RWPE2 (cell line): Measurements from ENCODE around the gene ABCC9.

Experiments
- ATAC-seq: fragments of 200-7000 bp; cut with Tn5 transposase; 3 replicates; pipeline ENCODE4 v1.9.1; 2021; ENCODE audit warnings: low read depth
- DNase-seq: peaks from one replicate; pipeline ENCODE4 v3.0.0-alpha.2; 2020; ENCODE audit warnings: low spot score
- H3K27ac ChIP-seq: fragments of 450-650 bp; 2 replicates; pipeline ENCODE4 v1.5.1; 2017; ENCODE audit warnings: mild to moderate bottlenecking; ENCODE audit not compliant: poor library complexity, severe bottlenecking
- H3K27me3 ChIP-seq: fragments of 250-450 bp; sonication (Bioruptor Pico); 2 replicates; pipeline ENCODE4 v1.5.1; 2021; ENCODE audit warnings: mild to moderate bottlenecking, moderate library complexity; ENCODE audit not compliant: insufficient read depth, poor library complexity, severe bottlenecking
- H3K36me3 ChIP-seq: fragments of 250-450 bp; sonication (Bioruptor Pico); 2 replicates; pipeline ENCODE4 v1.5.1; 2020; ENCODE audit warnings: low read depth, mild to moderate bottlenecking, moderate library complexity
- H3K4me1 ChIP-seq: fragments of 250-450 bp; sonication (Bioruptor Pico); 2 replicates; pipeline ENCODE4 v1.5.1; 2021; ENCODE audit warnings: mild to moderate bottlenecking, moderate library complexity; ENCODE audit not compliant: insufficient read depth, poor library complexity, severe bottlenecking
- H3K4me3 ChIP-seq: fragments of 250-450 bp; sonication (Bioruptor Pico); 2 replicates; pipeline ENCODE4 v1.5.1; 2021; ENCODE audit warnings: mild to moderate bottlenecking, moderate library complexity; ENCODE audit not compliant: severe bottlenecking
- H3K9me3 ChIP-seq: fragments of 250-450 bp; sonication (Bioruptor Pico); 2 replicates; pipeline ENCODE4 v1.5.1; 2021; ENCODE audit warnings: mild to moderate bottlenecking, moderate library complexity; ENCODE audit not compliant: severe bottlenecking
- CTCF ChIP-seq: fragments of 450-650 bp; IDR thresholded peaks from one replicate; pipeline ENCODE4 v1.5.1; 2017; ENCODE audit warnings: mild to moderate bottlenecking, moderate library complexity; ENCODE audit not compliant: poor library complexity, severe bottlenecking

The ABCC9 gene

GRCh38 chr12:21828136-21828775 is 113.0 kb downstream of the ABCC9 start:
- Histone ChIP-seq H3K27me3 (no peaks in the 10 kb centered on the region), H3K4me3 (no peak overlapping the region), H3K4me1 (no peaks in the 10 kb centered on the region), H3K27ac (no peak overlapping the region), H3K9me3 (no peaks in the 10 kb centered on the region), H3K36me3 (no peaks in the 10 kb centered on the region)
- TF ChIP-seq CTCF: no peak
- ATAC-seq (no peak), DNase-seq (no peak)

- Histone ChIP-seq H3K4me1 (no peaks in the 10 kb centered on the region), H3K9me3 (no peaks in the 10 kb centered on the region), H3K27me3 (no peaks in the 10 kb centered on the region), H3K27ac (no peak overlapping the region), H3K4me3 (no peak overlapping the region), H3K36me3 (no peaks in the 10 kb centered on the region)
- no peak for TF ChIP-seq CTCF
- no peak for DNase-seq
- no peak for ATAC-seq
Observed at GRCh38 chr12:21827083-21827482, 114.1 kb downstream of the ABCC9 start.

- no peak for ATAC-seq
- H3K4me3 ChIP-seq: no peak overlapping the region
- H3K36me3 ChIP-seq: no peaks in the 10 kb centered on the region
- H3K9me3 ChIP-seq: no peaks in the 10 kb centered on the region
- no peaks in the 10 kb centered on the region for H3K4me1 ChIP-seq
- TF ChIP-seq CTCF: no peak
- H3K27me3 ChIP-seq: no peaks in the 10 kb centered on the region
- no peak for DNase-seq
- no peak overlapping the region for H3K27ac ChIP-seq
Observed at GRCh38 chr12:21826618-21826910, 114.7 kb downstream of the ABCC9 start.

- H3K27me3 ChIP-seq: no peaks in the 10 kb centered on the region
- H3K36me3 ChIP-seq: no peaks in the 10 kb centered on the region
- no peak for ATAC-seq
Observed at GRCh38 chr12:21825886-21826617, 115.2 kb downstream of the ABCC9 start.

More at GRCh38 chr12:21825886-21826617, 115.2 kb downstream of the ABCC9 start:
- no peaks in the 10 kb centered on the region for H3K9me3 ChIP-seq
- no peaks in the 10 kb centered on the region for H3K4me1 ChIP-seq
- no peak overlapping the region for H3K27ac ChIP-seq
- H3K4me3 ChIP-seq: no peak overlapping the region
- no peak for DNase-seq
- TF ChIP-seq CTCF: no peak
